Fibroblast of skin of abdomen (primary cell): ENCODE data around the gene PQBP1. TPM values are rescaled to one million over a fixed set of nuclear protein-coding genes. Genes with fewer than 3 reads are reported as not detected.
"Not testable (repeated sequence)": the region's sequence is repeated elsewhere in the genome, so short reads cannot be mapped to it uniquely, and the experiment has no call there.

Experiments used
- DNase-seq: peaks from one replicate; pipeline ENCODE4 v3.0.0-alpha.2; 2013
- polyA plus RNA-seq, 2 experiments: library from polyadenylated mRNA; unstranded; fragments of 120-200 nt; gene quantifications; one replicate each; pipeline ENCODE4 v1.2.1, GENCODE V29; 2013; ENCODE audit not compliant: insufficient read length in 2 of 2

The PQBP1 gene, protein sequence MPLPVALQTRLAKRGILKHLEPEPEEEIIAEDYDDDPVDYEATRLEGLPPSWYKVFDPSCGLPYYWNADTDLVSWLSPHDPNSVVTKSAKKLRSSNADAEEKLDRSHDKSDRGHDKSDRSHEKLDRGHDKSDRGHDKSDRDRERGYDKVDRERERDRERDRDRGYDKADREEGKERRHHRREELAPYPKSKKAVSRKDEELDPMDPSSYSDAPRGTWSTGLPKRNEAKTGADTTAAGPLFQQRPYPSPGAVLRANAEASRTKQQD
- polyA plus RNA-seq (2013, experiment 1 of 2; ENCODE audit: insufficient read length) = 60.4 TPM
- 59.2 TPM for polyA plus RNA-seq (2013, experiment 2 of 2; ENCODE audit: insufficient read length)

GRCh38 chrX:48897625-48898306 lies at the start of gene PQBP1, which contains the start of gene TIMM17B:
PQBP1 (plus strand) TSS chrX:48897930; CDS start chrX:48898510, 580 bp downstream.
TIMM17B (minus strand) TSS chrX:48897768; CDS start chrX:48897749, 19 bp downstream.
- peak; percentile 96 for DNase-seq

DNA sequence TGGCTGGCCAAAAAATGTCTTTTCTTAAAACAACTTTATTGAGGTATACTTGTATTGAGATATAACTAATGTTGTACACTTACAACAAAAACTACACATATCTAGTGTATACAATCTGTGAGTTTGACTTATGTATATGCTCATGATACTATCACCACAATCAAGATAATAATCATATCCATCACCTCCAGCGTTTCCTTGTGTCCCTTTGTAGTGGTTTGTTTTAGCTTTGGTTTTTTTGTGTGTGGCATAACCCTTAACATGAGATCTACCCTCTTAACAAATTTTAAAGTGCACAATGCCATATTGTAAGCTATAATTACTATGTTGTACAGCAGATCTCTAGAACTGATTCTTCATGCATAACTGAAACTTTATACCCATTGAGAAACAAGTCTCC lies 48.9 kb upstream of the PQBP1 start:
- DNase-seq = no peak

DNA sequence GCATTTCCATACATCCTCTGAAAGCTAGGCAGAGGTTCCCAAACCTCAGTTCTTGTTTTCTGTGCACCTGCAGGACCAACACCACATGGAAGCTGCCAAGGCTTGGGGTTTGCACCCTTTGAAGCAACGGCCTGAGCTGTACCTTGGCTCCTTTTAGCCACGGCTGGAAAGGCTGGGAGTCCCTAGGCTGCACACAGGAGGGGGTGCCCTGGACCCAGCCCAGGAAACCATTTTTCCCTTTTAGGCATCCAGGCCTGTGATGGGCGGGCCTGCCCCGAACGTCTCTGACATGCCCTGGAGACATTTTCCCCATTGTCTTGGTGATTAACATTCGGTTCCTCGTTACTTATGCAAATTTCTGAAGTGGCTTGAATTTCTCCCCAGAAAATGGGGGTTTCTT lies 44.9 kb upstream of the PQBP1 start:
- no peak for DNase-seq

DNA sequence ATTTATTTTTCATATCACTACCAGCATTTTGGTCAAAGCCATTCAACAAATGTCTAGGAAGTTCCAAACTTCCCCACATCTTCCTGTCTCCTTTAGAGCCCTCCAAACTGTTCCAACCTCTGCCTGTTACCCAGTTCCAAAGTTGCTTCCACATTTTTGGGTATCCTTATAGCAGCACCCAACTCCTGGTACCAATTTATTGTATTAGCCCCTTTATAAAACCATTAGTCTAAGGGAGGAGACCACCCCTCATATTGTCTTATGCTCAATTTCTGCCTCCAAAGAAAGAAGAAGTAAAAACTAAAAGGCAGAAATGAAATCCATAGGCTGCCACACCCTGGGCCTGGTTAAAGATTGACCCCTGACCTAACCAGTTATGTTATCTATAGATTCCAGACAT lies 44.2 kb upstream of the PQBP1 start:
- DNase-seq = not testable (repeated sequence)

DNA sequence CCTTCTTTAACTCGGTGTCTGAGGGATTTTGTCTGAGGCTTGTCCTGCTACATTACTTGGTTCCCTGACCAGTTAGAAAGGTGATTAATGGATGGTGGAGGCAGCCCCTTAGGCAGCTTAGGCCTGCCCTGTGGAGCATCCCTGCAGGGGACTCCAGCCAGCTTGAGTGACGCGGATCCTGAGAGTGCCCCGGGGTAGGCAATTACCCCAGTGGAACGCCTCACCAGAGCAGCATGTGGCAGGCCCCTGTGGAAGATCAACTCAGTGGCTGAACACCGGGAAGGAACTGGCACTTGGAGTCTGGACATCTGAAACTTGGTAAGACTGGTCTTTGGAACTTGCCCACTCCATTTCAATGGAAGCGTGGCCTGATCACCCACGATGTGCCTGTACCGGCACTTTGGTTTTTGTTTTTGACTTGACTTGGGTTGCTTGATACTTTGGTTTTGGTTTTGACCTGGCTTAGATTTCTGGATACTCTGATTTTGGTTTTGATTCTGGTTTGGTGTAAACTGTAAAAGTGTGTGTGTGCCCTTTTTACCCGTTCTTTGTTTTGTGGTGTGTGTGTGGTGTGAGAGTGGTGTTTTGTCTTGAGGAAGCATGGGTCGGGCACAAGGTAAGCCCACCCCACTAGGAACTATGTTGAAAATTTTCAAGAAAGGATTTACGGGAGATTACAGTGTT lies 43.5 kb upstream of the PQBP1 start:
- DNase-seq = not testable (repeated sequence)

GRCh38 chrX:48854898-48855297 lies 42.8 kb upstream of the PQBP1 start:
- peak; percentile 2 for DNase-seq

DNA sequence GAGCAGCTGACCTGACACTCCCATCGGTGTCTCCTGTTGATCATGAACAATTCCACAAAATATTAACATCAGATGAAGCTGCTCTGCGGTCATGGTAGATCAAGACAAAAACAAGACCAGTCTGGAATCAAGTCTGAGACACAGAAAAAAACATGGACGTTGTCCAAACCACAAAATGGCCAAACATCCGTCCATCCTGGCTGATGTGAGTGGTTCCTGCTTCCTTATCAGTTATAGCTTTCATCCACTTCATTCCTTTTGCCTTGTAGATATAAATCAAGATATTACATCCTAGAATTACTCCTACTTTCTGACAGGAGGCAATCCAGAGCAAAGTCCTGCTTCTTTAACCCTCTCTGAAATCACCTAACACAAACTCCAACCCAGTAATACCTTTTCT lies 33.5 kb upstream of the PQBP1 start:
- DNase-seq = peak; percentile 64

GRCh38 chrX:48872017-48872416 lies 25.7 kb upstream of the PQBP1 start:
- DNase-seq = not testable (repeated sequence)

DNA sequence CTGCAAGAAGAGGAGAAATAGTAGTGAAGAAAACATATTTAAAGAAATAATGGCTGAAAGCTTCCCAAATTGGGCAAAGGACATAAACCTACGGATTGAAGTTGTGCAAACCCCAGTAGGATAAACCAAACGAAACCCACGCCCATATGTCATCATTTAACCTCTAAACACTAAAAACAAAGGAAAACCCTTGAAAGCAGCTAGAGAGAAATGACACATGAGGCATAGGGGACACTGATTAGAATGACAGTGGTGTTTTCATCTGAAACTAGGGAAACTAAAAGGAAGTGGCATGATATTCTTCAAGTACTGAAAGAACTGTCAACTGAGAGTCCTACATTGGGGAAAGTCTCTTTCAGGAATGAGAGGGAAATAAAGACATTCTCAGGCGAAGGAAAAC lies 20.8 kb upstream of the PQBP1 start:
- DNase-seq = not testable (repeated sequence)

DNA sequence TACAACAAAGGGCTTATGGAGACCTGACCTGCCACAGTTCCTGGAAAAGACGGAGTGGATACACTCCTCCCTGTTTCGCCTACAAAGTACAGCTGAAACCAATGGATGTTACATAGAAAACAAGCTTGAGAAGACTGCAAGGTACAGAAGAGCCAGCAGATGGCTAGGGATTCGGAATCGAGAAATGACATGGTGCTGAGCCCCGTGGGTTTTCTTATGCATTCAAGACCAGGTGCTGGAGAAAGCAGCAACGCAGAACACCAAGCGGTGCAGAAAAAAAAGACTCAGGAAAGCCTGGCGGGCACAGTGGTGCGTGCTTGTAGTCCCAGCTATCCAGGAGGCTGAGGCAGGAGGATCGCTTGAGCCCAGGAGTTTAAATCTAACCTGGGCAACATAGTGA lies 14.0 kb upstream of the PQBP1 start:
- no peak for DNase-seq

GRCh38 chrX:48886586-48886985 lies 11.1 kb upstream of the PQBP1 start:
- not testable (repeated sequence) for DNase-seq

DNA sequence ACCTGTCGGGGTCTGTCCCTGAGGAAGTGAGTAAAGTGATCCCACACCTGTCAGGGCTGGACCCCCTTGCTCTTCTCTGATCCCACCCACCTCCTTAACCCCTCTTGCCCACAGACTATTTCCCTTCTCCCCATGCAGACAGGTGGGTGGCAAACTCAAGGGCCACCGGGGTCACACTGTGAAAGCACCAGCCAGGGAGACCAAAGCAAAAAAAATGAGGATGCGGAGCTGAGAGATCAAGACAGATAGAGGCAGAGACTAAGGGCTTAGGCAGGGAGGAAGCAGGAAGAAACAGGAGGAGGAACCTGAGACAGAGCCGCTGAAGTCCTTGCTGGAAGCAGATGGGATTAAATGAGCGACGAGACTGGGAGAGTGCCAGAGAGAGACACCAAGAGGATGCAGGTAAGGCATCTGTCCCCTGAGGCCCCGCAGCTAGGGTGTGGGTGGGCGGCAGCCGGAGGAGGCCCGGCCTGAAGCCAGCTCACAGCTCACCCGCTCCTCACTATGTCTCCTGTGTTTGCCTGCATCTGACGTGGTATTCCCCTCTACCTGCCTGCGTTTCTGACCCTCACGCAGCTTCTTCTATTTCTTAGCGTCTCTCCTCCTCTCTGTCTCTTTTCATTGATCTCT lies 7.3 kb upstream of the PQBP1 start:
- DNase-seq = no peak

GRCh38 chrX:48890934-48891401 lies 6.8 kb upstream of the PQBP1 start:
- no peak for DNase-seq

GRCh38 chrX:48891402-48892288 lies 6.1 kb upstream of the PQBP1 start:
- peak; percentile 82 for DNase-seq

DNA sequence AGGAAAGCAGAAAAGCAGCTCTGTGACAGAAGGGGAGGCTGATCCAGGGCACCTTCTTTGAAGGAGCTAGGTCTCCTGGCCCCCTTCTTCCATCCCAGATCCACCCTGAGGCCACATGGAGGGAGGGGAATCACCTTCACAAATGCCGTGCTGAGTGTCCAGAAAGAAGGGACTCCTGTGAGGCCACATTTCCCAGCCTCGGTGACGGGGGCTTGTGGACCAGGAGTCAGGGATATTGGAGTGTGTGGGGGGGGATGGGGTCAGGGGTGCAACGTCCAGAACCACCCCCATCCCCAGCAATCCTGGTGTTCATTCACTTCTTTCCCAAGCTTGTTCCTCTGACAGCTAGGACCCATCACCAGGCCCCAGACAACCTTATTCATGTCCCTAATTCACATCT lies 4.8 kb upstream of the PQBP1 start:
- no peak for DNase-seq

- no peak for DNase-seq
Measured at GRCh38 chrX:48893556-48894348, 4.0 kb upstream of the PQBP1 start.

DNA sequence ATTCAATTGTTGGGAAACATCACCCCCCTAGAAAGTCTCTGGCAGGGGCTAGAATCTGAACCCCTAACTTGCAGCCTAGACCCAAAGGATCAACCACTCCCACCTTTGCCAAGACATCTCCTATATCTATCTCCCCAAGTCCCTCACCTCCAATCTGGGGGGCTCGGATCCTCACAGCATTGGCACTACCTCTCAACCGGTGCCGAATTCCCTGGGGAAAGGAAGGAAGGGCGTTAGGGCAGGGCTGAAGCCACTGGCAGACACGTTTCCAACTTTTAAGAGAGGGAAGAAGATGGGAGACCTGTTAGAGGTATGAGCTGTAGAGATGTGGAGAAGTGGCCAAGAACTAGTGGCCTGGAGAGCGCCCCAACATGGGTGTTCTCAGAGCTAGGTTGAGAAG lies 2.8 kb upstream of the PQBP1 start:
- DNase-seq = no peak

- DNase-seq = peak; percentile 7
Measured at GRCh38 chrX:48896611-48897011, 1.1 kb upstream of the PQBP1 start.

DNA sequence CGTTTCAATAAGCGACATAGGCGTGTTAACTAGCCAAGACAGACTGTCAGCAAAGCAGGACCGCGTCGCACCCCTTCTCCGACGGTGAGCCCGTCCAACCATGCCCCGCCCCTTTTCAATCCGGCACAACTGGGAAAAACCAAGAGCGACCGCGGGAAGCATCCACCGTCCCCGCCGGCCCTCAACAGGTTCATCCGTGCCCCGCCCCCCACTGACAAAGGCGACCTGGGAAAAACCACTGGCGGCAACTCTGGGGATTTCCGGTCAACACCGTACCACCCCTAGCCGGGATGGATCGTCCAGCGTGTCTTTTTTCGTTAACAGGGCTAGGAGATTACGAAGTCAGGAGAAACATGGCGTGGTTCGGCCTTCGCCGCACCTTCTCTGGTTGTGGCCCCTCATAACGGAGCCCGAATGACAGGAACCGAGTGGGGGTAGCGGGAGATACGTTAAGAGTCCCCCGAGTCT lies 539 bp upstream of the PQBP1 start:
- DNase-seq = peak; percentile 65

- no peak for DNase-seq
Measured at GRCh38 chrX:48899078-48899410, 1.3 kb downstream of the PQBP1 start.

DNA sequence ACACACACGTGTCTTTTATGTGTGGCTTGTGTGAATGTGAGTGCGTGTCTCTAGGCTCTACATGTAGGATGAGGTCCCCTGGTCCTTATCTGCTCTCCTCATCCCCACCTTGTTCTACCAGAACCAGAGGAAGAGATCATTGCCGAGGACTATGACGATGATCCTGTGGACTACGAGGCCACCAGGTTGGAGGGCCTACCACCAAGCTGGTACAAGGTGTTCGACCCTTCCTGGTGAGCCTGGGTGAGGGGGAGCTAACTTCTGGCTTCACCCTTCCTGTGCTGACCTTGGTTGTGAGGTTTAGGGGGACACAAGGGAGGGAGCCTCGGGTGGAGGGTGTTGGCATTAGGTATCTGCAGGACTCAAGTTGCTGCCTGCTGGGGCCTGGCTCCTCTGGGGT lies 3.3 kb downstream of the PQBP1 start:
- no peak for DNase-seq
